HL-60/S4 (cell line): ENCODE measurements around the gene CFC1B.
"Not testable (repeated sequence)": the region's sequence is repeated elsewhere in the genome, so short reads cannot be mapped to it uniquely, and the experiment has no call there.

Experiments
- in situ Hi-C: fragments of 300-500 bp; cut with MboI; formaldehyde crosslinking; loops from 2 replicates; pipeline ENCODE4 v1.14.3; 2022; ENCODE audit warnings: low sequenced_read_pairs

The CFC1B gene

GRCh38 chr2:130556441-130556840, 35.4 kb downstream of the CFC1B start:
- in situ Hi-C loops, result not testable (repeated sequence)

GRCh38 chr2:130566165-130566564, 45.1 kb downstream of the CFC1B start:
- in situ Hi-C loops, result not testable (repeated sequence)

- in situ Hi-C loops, result not testable (repeated sequence)
Measured at GRCh38 chr2:130571929-130572328, 50.9 kb downstream of the CFC1B start.

GRCh38 chr2:130574230-130574629, 53.2 kb downstream of the CFC1B start:
- in situ Hi-C loops, result not testable (repeated sequence)

- in situ Hi-C loops, result not testable (repeated sequence)
Measured at GRCh38 chr2:130576209-130576784, 55.3 kb downstream of the CFC1B start.

GRCh38 chr2:130577559-130577958, 56.5 kb downstream of the CFC1B start:
- in situ Hi-C loops, result not testable (repeated sequence)
